ENCODE results near the gene LAMB3. TPM values are rescaled to one million over a fixed set of nuclear protein-coding genes. Genes with fewer than 3 reads are reported as not detected.
A peak's percentile ranks its signal among the peaks of the same experiment; 100 is the strongest.

LAMB3 gene
- total RNA-seq, 1 experiment from 2014 or later: 13.7 TPM

DNA sequence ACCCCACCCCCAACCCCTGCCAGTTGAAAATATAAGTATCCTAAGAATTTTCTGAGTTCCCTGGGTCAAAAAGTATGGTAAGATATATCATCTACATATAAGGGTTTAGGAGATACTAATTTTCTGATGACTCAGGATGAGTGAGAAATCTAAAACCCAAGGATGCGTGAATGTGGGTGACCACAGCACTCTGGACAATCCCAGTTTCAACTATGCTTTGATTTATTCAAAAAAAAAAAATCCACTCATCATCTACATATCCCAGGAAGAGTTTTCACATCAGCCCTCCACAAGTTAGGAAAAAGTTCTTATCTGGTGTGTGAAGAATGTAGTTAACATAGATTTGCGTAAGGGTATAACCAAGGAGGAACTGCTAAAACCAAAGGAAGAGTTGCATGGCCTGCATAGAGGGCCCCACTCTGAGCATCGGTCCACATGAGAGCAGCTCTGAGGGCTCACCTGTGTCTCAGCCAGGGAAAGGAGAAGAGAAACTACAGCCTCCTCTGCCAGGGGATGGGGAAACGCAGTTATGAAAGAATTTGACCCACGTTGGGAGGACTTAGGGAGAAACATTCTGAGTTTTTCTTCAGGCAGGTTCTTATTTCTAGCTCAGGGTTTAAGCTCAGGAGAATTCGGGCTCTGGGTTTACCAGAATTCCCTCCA is 18.8 kb downstream of the LAMB3 start:
- DNase-seq (ENCODE audit: low spot score): peak; percentile 48

DNA sequence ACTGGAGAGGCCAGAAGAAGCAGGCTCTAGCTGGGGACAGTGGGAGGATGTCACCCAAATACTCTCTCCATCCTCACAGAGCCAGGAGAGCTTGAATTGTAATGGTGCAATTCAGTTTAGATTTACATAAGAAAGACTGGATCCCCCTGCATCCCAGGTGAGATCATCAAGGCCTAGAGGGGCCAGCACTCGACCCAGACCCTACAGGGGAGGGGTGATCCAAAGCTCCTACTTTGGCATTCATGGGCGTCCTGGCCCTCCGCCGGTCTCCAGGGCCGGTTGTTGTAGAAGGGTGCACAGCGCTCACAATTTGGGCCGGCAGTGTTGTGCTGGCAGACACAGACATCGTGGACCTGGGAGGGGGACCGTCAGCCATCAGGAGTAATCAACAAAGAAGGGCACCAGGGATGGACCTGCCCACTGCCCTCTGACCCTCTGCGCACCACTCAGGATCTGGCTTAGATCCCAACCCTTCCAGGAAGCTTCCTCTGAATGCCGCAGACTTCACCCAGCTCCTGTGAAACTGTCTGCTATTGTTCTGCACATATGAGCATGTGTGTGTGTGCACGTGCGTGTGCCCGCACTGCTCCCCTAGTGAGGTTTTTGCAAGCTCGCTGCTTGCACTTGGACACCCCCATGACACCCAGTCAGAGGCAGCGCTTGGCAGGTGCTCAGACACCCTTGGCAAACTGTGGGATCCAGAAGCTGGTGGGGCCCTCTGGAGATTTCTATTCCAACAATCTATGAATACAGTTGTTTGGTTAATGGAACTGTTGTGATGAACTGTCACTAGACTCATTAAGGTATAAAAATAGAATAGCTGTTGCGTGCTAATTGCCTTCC is 21.6 kb downstream of the LAMB3 start:
- no peak for DNase-seq (ENCODE audit: low spot score)

DNA sequence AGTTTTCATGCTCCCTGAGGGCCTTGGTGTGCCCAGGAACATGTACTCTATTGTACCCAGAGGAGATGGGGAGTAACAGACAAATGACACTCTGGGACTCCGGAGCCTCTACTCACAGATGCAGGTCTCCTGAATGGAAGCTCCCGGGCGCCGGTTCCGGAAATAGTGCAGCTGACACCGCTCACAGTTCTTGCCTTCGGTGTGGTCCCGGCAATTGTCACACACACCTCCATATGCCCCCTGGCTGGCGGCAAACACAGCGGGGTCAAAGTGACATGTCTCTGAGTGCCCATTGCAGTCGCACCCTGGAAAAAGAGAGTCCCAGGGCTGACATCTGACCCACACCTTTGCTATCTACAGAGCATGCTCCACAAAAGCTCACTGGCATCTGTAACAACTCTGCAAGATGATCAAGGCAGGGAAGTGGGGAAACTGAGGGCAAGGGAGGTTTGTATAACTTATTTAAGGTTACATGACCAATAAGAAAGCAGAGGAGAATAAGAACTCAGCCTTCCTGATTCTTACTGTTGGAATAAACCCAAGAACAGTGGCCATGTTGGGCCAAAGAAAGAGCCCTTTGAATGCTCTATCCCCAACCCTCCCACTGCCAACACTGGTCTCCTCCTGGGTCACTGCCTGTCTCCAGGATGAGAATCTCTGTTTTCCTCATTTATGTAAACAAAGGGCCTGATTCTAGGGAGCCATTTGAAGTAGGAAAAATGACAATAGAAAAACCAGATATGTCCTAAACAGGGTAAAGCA is 22.4 kb downstream of the LAMB3 start:
- DNase-seq (ENCODE audit: low spot score): no peak

DNA sequence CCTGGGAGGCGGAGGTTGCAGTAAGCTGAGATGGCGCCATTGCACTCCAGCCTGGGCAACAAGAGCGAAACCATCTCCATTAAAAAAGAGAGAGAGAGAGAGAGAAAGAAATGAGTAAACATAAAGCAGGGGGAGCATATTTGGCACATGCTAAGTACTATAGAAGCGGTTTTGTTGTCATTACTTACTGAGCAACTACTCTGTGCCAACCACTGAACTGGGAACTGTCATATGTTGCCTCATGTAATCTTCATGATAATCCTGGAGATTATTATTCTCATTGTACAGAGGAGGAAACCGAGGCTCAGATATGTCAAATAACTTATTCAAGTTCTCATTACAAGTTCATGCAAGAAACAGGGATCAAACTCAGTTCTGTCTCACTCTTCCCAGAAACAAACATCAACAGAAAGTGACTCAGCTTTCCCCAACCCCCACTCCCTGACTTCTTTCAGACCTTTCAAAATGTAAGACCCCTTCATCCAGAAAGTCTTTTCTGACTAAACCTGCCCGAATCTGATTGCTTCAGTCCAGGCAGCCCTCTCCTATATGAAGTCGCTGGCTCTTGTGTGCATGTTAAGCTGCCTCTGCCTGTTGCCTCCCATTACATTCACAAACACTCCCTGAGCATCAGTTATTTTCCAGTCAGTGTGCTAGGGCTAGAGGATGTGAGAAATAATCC is 23.5 kb downstream of the LAMB3 start:
- DNase-seq (ENCODE audit: low spot score): no peak

DNA sequence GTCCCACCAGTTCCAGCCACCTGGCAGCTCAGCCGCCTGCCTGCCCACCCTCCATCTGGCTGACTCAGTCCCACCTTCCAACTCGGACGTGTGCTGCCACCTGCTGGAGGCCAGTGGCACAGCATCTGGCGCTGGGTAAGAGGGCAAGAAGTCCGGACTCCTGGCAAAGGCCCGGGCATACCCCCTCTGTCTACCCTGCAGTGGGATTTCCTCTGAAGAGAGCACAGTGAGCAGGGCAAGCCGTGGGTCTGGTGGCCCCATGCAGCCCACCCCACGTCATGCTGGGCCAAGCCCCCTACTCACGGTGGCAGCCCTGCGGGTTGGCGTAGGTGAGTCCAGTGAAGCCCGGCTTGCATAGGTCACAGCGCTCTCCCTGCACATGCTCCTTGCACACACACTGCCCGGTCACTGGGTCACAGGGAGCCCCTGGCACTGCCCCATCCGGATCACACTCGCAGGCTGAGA is 24.5 kb downstream of the LAMB3 start:
- peak; percentile 81 for DNase-seq (ENCODE audit: low spot score)

DNA sequence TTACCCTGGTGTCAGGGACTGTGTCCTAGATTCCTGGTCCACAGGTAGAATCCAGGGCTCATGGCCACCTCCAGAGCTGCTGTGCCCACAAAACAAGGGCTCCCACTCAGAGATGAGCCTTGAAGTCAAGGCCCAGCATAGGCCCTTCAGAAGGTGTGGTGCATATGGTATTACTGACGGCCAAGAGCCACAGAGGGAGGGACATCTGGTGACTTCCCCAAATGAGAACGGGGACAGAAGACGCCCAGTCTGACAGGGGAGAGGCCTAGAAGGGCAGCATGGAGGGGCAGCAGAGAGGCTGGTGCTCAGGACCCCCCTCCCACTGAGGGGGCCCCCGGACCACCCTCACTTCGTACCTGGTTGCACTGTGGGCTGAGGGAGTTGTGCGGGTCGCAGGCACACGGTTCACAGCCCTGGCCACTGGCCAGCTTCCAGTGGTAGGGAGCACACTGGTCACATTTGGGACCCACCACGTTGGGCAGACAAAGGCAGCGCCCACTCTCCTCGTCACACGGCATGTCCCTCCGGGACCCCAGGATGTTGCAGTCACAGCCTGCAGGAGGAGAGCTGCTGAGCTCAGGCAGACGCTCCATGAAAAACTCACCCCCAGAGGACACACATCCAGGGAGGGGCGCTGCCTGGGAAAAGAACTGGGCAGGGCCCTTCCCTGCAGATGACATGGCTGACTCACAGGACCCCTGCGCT is 25.0 kb downstream of the LAMB3 start:
- DNase-seq (ENCODE audit: low spot score): no peak

DNA sequence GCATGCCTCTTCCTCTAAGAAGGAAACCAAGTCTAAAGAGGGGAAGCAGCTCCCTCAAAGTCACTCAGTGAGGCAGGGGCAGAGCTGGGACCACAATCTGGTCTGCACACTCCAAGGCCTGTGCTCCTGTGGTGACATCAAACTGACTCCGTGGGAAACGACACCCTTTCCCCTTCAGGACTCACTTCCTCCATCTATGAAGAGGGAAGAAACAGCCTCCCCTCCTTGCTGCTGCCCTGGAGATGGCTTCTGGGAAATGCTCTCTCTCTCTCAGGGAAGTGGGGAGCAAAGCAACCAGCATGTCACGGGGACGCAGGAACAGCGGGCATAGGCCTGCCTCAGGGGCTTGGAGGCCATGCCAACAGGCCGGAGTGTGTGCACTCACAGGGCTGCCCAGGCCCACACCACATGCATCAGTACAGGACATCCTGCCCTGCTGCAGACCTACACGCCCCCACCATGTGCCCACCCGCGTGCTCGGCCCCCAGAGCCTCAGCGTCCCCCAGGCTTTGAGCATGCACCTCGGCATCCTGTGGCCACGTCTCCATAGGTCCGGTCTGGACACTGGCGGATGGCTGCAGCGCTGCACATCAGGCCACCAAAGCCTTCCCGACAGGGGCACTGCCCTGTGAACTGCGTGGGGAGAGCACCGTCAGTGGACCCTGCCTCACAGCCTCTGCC is 25.7 kb downstream of the LAMB3 start:
- no peak for DNase-seq (ENCODE audit: low spot score)

DNA sequence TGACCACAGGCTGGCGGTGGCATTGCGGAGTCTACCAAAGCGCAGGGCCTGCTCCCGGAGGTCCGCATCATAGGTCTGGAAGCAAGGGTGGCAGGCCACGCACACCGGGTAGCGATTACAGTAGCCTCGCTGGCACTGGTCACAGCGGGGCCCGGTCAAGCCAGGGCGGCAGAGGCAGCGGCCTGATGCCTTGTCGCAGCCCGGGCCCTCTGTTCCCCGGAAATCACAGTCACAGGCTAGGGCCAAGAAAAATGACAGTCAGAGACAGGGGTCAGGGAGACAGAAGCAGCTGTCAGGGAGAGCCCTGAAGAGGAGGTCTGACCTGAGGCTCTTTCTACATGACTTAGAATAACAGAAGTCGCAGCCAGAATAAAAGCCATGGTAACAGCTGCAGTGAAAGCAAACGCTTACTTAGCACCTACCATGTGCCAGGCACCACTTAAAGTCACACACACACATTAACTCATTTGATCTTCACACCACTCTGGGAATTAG is 26.4 kb downstream of the LAMB3 start:
- no peak for DNase-seq (ENCODE audit: low spot score)

DNA sequence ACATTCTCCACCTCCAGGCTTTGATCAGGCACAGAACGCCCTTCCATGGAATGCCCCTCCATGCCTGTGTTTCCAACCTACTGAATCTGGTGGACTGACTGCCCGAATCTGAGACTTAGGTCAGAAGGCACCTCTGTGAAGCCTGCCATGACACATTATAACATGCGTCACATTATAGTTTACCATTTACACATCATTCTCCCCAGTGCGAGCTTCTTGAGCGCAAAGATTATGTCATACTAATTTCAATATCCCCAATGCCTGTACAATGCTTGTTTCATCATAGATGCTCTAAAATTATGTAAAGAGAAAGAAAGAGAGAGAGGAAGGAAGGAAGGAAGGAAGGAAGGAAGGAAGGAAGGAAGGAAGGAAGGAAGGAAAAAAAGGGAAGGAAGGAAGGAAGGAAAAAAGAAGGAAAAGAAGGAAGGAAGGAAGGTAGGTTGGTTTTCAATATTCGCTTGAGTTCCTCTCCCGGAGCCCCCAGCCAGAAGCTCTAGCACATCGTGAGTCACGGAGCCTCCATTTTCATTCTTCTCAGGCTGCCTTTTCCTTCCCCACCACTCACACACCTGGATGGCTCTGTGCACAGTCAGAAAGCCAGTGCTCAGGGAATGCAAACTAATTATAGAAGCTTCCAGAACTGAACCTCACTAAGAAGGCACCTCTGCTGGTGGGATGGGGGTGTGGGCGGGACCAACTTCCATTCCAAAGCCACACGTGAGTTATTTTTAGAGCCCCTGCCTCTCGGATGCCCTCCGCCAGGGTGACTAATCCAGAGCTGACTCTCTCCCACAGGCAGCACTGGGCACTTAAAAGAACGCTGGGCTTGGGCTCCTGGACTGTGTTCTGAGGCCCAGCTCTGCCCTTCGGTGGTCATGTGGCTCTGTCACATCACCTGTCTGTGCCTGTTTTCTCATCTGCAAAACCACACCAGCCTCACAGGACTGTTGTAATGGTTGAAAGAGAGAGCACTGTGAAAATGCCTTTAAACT is 27.4 kb downstream of the LAMB3 start:
- DNase-seq (ENCODE audit: low spot score): peak; percentile 74

DNA sequence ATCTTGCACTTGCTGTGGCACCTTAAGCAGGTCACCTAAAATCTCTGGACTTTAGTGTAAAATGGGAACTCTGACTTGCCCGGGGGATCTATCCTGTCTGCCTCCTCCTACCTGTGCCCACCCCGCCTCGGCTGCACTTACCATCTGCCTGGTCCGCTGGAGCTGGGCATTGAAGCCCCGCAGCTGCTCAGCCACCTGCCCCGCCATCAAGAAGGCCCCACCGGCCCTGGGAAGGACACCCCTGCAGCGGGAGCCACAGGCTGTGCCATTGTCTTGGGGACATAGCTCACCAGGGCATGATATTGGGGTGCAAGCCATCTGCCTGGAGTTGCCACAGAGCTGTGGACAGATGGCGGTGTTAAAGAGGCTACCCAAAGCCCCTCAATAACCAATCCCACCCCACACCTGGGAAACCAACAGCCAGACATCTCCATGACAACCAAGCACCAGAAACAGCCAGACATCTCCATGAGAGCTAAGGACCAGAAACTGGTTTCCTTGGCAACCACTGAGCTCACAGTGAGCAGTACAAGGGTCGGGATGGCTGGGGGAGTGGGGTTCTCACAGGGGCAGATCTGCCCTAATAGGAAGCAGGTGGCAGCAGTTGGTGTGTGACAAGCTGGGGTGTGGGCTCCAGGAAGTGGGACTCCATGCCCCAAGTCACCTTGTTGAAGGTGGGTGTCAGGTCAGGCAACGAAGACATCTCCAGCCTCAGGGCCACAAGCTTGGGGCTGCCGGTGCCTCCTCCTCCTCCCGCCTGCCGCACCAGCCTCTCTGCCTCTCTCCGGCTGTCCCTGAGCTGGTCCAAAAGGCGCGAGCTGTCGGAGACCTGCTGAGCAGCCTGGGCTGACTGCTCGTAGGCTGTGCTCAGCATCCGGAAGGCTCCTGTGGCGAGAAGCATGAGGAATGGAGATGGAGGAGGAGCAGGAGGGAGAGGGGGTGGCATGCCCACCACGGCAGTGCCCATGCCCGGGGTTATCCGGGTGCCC is 29.1 kb downstream of the LAMB3 start:
- DNase-seq (ENCODE audit: low spot score): no peak

DNA sequence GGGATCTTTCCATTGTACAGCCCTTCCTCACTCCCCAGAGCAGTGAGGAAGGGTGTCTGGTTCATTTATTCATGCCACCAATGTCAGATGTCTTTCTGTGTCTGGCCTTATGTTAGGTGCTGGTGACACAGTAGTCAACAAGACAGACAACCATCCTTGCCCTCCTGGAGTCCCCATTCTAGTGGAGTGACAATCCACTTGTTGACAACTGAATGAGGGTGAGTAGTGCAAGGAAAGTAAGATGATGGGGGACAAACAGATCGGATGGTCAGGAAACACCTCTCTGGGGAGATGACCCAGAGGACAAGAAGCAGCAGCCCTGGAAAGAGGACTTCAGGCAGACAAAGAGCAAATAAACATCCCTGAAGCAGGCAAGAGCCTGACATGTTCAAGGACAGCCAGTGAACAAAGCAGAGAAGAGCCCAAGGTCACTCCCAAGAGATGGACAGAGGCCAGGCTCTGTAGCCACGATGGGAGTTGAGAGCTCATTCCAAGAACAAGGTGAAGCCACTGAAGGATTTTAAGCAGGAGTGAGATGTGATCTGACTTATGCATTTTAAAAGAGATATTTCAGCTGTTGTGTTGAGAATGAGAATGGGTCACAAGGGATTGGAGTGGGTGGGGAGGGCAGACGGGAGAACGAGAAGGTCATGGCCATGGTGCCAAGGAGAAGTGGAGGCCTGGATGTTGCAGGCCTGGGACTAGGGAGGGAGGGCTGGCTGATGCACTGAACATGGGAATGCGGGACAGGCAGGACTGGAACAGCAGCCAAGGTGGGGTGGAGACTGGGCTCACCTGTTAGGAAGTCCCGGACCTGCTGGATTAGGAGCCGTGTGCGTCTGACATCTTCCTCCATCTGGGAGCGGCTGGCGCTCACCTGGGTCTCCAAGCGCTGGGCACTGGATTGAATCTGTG is 30.2 kb downstream of the LAMB3 start:
- DNase-seq (ENCODE audit: low spot score): no peak

DNA sequence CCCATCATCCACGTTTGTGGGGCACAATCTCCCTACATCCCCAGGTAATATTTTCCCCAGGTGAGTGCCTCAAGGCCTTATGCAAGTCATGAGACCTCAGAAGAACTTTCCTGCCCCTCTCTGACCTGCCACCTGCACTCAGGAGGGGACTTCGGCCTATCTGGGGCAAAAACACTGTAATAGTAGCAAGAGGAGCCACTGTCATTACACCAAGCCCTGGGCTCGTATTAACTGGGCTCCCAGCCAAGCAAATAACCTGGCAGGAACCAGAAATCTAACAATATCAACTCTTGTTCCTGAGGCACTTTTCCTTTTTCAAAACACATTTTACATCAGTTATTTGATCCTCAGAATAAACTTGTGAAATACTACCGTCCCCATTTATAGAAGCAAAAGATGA is 30.9 kb downstream of the LAMB3 start:
- no peak for DNase-seq (ENCODE audit: low spot score)

DNA sequence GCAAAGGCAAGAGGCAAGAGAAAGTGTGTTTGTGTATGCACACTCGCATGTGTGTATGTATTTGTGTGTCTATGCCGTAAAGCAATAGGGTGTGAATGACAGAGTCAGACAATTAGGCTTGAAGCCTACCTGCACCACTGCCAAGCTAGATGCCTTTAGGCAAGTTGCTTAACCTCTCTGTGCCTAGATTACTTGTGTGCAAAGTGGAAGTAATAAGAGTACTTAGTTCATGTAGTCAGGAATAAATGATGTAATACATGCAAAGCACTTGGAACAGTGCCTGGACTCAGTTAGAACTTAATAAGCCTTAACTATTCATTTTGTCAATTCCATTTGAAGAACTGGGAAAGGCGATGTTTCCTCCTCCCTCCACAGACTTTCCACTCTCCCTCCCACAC is 31.7 kb downstream of the LAMB3 start:
- no peak for DNase-seq (ENCODE audit: low spot score)

DNA sequence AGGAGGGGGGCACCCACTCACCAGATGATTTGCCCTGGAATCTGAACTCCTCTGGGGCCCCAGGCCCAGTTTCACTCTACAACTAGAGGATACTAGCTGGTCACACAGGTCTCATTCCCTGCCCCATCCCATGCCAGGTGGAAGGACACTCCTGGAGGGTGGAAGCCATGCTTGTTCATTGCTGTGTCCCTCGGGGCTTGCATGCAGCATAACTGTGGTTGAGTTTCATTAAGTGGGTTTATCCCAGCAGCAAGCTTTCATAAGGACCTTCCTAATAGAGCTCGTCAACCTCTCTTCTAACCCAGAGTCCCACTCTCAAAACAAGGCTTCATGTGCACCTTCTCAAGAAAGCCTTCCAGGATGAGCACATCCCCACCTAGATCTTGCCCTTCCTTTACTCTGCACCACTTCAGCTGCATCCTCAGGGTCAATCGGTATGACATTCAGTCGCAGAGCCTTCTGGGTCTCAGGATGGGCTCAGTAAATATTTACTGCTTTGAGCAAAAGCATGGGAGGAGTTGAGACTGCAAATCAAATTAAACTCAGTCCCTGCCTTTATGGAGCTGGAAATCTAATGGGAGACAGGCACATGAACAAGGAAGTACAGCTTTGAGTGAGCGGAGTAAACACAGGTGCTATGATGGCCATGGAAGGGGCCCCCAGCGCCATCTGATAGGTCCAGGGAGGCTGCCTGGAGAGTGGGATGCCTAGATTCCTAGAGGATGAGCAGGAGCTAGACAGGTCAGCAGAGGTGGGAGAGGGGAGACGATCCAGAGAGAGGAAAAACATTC is 32.3 kb downstream of the LAMB3 start:
- no peak for DNase-seq (ENCODE audit: low spot score)

DNA sequence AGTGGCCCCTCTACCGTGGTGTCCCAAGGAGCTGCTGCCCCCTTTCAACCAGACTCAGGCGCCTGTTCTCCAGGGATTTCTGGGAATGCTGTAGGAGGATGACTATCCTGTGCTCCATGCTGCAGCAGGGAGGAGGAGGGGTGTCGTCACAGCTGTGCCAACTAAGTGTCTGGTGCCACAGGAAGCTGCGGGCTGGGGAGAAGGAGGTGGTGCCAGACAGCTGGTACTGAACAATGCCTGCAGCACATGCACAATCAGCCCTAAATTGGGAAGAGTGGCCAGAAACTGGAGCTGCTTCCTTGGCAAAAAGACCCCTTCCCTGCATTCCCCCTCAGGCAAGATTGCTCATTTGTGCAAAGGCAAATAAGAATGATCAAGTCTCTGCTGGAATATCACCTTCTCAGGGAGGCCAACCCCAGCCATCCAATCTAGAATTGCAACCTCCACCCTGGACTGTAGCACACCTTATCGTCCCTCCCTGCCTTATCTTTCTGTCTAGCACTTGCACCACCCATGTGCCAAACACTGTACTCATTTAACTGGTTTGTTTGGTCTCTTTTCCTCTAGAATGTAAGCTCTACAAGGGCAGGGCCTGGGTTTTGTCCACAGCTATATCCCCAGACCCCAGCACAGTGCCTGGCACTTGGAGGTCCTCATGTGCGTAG is 33.3 kb downstream of the LAMB3 start:
- peak; percentile 86 for DNase-seq (ENCODE audit: low spot score)

DNA sequence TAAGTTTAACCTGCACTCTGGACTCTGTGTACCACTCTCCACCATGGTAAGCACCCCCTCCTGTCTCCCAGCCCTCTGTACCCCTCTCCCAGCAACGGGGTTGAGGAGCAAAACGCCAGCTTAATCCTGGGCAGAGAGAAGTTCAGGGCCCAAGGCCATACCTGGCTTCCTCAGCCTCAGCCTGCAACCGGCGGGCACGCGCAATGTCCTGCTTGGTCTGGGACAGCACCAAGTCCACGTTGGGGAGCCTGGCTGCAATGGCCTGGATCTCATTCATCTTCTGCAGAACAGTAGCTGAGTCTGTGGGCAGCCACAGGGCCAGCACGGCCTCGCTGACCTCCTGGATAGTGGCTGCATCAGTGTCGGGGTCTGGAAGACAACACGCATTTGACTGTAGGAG is 33.9 kb downstream of the LAMB3 start:
- DNase-seq (ENCODE audit: low spot score): no peak
